ENCODE measurements around the gene PITPNB.

PITPNB gene

GRCh38 chr22:27878541-27878940 is 40.5 kb downstream of the PITPNB start:
- DNase-seq: no peak

DNA sequence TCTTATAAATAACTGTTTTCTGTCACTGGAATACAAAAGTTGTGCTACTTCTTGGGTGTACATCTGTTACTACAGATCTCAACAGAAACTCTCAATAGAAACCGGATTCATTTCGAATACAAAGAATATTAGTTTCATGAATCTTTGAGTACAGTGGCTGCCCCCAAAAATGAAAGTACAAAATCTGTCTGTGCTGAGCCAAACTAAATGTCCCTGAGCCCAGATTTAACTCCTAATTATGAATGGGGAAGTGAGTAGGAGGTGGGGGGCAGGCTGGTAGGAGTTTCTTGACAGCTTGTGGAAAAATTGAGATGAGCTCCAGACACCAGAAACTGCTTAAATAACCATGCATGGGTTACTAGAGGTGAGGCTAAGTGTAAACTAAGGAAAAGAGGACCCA is 41.6 kb downstream of the PITPNB start:
- no peak for DNase-seq

GRCh38 chr22:27876684-27877083 is 42.4 kb downstream of the PITPNB start:
- no peak for DNase-seq

DNA sequence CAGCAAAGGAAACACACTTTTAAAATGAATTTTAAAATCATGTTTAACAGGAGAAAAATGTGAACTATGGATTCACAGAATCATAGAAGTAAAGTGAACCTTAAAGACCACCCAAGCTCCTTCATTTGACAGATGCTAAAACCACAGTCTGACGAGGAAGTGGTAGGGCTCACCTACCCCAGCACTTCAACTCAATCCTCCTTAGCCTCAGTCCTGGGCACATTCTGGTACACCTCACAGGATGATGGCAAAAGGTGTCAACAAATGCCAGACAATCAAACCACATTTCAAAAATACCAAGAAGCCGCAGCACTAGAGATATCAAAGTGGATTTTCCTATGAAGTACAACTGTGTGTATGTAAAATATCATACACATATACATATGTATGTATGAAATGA is 43.1 kb downstream of the PITPNB start:
- DNase-seq: no peak

GRCh38 chr22:27874764-27875163 is 44.3 kb downstream of the PITPNB start:
- DNase-seq: no peak

DNA sequence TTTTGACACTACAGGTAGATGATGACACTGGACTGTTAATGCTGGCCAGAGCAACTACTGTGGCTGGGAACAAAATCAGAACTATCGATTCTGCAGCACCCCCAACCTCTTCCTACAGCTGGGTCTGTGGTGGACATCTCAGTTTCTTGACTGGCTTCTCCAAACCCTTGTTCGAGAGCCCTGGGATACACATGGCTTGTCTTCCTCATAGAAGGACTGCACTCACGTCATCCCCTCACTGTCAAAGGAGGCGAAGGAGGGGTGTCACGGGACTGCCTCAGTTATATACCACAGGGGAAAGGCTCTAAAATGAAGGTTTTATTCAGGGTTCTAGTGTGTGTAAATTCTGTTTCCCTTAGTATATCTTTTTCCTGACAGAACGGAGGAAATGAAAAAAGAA is 44.9 kb downstream of the PITPNB start:
- DNase-seq: no peak

DNA sequence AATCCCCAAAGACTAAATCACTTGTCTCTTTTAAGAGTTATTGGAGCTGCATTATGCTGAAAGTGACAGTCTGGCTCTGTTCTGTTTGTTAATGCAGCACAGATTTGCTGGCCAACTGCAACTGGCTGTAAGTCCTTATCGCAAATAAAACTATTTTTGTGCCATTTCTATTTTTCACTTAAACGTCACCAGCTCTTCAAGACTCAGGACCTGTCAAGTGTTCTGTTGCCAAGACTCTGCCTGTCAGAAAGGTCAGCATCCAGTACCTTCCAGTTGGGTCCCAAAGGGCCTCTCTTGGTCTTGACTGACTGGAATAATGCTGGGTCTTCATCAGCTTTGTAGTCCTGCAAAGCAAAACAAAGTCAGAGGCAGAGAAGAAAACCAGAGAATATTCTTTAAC is 45.6 kb downstream of the PITPNB start:
- no peak for DNase-seq

- DNase-seq: no peak
These were observed 46.6 kb downstream of the PITPNB start for GRCh38 chr22:27872488-27872887.

DNA sequence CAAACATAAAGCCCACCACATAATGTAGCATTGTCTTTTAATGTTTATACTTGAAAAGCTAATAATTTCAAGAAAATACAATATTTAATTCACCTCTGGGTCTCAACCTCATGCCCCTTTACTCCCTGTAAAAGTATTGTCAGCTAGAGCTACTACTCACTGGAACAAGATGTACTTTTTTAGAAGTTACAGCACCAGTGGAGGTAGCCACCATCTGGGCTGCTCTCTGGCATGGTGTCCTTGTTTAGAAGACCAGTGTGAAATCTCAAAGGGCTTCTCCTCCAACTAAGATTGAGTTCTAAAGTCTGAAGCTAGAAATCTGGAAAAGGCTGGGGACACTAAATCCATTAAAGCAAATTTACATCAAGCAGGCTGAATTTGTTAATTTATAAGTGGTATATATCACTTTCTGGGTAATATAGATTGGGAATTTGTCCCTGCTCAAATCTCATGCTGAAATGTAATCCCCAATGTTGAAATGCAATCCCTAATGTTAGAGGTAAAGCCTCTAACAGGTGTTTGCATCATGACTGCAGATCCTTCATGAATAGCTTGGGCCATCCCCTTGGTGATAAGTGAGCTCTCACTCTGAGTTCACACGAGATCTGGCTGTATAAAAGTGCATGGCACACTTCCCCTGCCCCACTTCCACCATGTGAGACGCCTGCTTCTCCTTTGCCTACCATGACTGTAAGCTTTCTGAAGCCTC is 47.6 kb downstream of the PITPNB start:
- no peak for DNase-seq

DNA sequence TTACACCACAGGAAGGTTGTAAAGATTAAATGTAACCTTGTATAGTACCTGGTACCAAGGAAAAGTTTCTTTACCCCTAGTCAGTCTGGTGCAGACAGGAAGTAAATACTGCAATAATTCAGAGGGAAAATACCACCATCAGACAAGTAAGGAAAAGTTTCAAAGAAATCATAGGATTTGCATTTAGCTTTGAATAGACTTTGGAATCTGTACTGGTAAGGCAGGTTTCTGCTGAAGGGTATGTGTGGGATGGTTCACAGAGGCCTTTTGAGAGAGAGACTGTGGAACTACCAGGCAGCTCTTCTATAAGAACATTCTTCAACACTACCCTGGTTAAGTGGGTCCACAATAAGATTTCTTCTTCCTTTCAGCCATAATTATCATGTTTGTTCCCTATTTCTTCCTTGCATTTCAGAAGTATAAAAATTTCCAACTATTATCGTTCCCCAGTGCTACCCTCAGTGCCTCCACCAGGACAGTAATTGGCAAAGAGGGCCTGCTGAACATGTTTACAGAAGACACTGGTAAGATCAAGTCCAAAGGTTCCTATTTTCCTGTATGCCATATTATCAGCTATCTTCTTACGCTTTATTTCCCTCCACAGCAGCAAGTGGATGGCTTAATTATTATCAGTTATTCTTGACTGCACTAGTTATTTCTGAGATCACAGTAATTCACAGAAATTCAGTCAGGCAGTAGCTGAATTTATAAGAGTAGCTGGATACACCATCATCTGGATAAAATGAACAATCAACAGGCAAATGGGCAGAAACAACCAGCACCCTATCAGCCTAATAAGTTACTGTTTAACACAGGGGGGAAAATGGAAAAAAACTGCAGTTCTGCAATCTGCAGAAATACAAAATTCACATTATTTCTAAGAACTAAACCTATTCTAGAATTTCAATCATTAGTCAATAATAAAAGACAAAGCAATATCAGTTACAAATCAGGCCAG is 48.5 kb downstream of the PITPNB start:
- DNase-seq: no peak

GRCh38 chr22:27868732-27869282 is 50.2 kb downstream of the PITPNB start:
- DNase-seq: no peak

DNA sequence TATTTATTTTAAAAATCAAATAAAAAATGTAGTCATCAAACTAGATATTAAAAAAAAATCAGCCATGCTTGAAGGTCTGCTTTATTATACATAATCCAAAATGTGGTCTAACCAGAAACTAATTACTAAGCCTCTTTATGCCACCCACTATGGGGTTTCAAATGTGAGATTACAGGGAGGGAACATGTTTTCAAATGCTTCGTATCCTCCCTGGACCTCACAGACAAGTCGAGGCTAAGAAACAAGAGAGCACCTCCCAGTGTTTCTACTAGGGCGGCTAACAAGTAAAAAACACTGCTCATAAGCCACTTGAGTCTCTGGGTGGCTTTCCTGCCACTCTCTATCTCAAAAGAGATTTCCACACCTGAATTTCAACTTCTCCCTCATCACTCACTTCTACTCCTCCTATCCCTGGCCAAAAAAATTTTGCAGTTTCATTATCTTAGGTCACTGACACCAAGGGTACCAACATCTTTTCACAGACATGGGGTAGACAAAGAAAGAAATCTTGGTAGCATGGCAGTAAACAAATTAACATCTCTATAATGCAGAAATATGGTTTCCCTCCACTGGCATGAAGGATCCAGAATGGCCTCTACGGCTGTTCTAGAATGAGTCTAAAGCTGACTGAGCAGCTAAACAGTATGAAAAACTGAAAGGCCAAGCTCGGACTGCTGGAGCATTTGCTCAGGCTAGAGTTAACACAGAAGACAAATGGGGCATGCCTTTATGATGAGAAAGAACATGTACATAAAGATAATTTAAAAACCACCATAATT is 50.9 kb downstream of the PITPNB start:
- DNase-seq: no peak

- no peak for DNase-seq
These were observed 51.7 kb downstream of the PITPNB start for GRCh38 chr22:27867085-27867952.

- no peak for DNase-seq
These were observed 52.6 kb downstream of the PITPNB start for GRCh38 chr22:27866135-27867084.

GRCh38 chr22:27865496-27865895 is 53.6 kb downstream of the PITPNB start:
- DNase-seq: no peak

DNA sequence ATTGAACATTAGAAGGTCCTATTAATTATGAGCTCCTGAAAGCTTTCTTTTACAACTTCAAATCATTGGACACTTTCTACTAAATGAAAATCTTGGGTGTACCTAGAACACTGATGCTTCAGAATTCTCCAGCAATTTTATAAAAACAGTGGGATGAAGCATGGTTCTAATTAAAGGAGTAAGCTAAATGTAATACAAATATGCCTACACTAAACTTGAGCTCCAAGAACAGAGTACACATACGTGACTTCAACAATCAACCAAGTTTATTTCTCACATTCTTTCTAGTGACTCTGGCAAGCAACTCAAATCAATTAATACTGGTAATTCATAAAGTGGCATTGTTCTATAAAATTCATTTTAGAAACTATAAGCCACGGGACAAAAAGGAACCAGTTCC is 55.5 kb downstream of the PITPNB start:
- DNase-seq: no peak

DNA sequence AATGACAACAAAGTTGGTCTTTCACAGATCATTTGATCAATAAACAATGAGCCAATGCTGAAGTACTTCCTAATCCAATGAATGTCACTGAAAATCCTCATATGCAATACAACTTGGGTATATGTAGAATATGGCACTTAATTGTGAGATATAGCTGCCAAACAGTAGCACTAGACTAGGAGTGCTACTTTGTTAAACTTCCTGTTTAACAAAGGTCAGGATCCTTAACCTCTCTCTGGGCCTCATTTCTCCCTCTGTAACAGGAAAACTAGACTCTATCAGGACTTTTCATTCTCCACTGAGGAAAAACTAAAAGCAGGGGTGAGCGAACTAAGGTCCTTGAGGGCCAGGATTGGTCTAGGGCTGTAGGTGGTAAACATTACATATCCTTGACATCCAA is 56.1 kb downstream of the PITPNB start:
- no peak for DNase-seq

DNA sequence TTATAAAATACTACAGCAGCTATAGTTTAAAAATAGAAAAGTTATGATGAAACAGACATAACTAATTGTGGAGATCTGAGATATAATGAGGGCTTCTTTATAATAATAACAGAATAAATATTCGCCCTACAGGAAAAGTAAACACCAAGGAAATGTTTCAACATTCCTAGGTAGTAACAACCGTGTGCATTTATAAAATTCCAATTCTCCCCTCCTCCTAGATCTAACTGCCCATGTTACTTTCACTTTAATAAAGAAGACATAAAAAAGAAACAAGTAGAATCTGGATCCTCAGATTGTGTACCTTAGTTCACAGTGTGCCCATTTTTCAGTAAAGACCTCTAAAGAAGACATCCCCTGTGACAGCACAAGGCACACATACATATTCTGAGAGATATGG is 59.7 kb downstream of the PITPNB start:
- no peak for DNase-seq

DNA sequence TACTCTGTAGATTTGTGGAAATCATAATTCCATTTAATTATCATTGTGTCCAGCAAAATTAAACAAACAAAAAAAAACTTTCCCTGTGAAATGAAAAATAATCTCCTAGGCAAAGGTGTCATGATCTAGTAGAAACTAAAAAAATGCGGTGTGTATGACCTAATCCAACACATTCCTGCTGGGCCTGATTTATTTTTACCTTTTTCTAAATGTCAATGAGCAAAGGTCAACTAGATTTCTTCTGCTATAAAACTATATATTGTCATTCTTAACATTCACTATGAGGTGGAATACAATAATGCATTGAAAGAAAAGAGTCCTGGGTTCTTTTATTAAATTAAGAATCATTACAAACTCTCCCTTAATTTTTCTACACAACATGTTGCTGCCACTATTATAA is 60.4 kb downstream of the PITPNB start:
- no peak for DNase-seq

DNA sequence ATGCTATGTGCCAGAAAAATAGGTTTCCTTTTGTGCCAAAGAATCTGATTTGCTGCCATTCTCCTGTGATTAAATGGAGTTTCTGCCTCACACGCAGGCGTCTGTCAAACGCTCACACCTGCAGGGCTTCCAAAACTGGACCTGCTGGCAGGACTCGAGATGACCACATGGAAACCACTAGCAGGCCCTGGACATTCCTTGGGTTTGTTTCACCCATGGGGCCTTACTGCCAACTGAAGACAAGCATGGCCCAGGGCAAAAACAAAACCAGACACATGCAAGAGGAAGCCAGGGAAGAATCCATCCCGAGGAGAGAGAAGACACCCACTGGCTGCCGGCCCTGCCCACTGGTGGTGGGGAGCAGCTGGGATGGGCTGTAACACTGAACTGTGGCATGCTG is 61.6 kb downstream of the PITPNB start:
- DNase-seq: no peak

GRCh38 chr22:27856386-27856785 is 62.7 kb downstream of the PITPNB start:
- DNase-seq: no peak

Measured in activated naive CD4-positive, alpha-beta T cell (primary cell).